RPMI7951 (cell line): Measurements from ENCODE around the gene WLS. TPM values are rescaled to one million over a fixed set of nuclear protein-coding genes. Genes with fewer than 3 reads are reported as not detected.
"Not testable (repeated sequence)": the region's sequence is repeated elsewhere in the genome, so short reads cannot be mapped to it uniquely, and the experiment has no call there.

Source experiments
- DNase-seq: peaks from one replicate; pipeline ENCODE4 v3.0.0-alpha.2; 2012; ENCODE audit warnings: low read depth
- total RNA-seq: library from RNA; depleted of rRNA; stranded (reverse); fragments of >200 nt; shearing (Covaris generic); gene quantifications from 2 replicates; pipeline ENCODE4 v1.2.3, GENCODE V29; 2014

The WLS gene
- total RNA-seq, 1 experiment from 2014 or later: 77.6 TPM

- DNase-seq: no peak
Observed at GRCh38 chr1:68167211-68167610, 65.1 kb downstream of the WLS start.

- DNase-seq: no peak
Observed at GRCh38 chr1:68166348-68166747, 66.0 kb downstream of the WLS start.

GRCh38 chr1:68165665-68166064 is 66.7 kb downstream of the WLS start:
- DNase-seq: no peak

- no peak for DNase-seq
Observed at GRCh38 chr1:68164918-68165317, 67.4 kb downstream of the WLS start.

- no peak for DNase-seq
Observed at GRCh38 chr1:68163220-68163619, 69.1 kb downstream of the WLS start.

- DNase-seq: no peak
Observed at GRCh38 chr1:68162761-68163160, 69.6 kb downstream of the WLS start.

GRCh38 chr1:68161672-68162071 is 70.7 kb downstream of the WLS start:
- DNase-seq: peak; percentile 42

- DNase-seq: not testable (repeated sequence)
Observed at GRCh38 chr1:68160935-68161334, 71.4 kb downstream of the WLS start.

- DNase-seq: no peak
Observed at GRCh38 chr1:68160021-68160420, 72.3 kb downstream of the WLS start.

- no peak for DNase-seq
Observed at GRCh38 chr1:68158837-68159236, 73.5 kb downstream of the WLS start.

GRCh38 chr1:68157416-68157815 is 74.9 kb downstream of the WLS start:
- no peak for DNase-seq

- no peak for DNase-seq
Observed at GRCh38 chr1:68151690-68152089, 80.6 kb downstream of the WLS start.

GRCh38 chr1:68149907-68150306 is 82.4 kb downstream of the WLS start:
- DNase-seq: no peak

- no peak for DNase-seq
Observed at GRCh38 chr1:68149110-68149798, 83.1 kb downstream of the WLS start.

- no peak for DNase-seq
Observed at GRCh38 chr1:68148631-68149030, 83.7 kb downstream of the WLS start.

GRCh38 chr1:68147534-68148171 is 84.7 kb downstream of the WLS start:
- DNase-seq: no peak

GRCh38 chr1:68145418-68146126 is 86.8 kb downstream of the WLS start:
- DNase-seq: no peak

GRCh38 chr1:68144856-68145255 is 87.5 kb downstream of the WLS start:
- DNase-seq: no peak

GRCh38 chr1:68143633-68144032 is 88.7 kb downstream of the WLS start:
- no peak for DNase-seq

GRCh38 chr1:68142461-68142860 is 89.9 kb downstream of the WLS start:
- no peak for DNase-seq

- DNase-seq: no peak
Observed at GRCh38 chr1:68142036-68142435, 90.3 kb downstream of the WLS start.

- peak; percentile 45 for DNase-seq
Observed at GRCh38 chr1:68141071-68142021, 91.0 kb downstream of the WLS start.
